KMS-11 (cell line): Measurements from ENCODE around the gene EXPH5.

Experiments used
- H2AFZ ChIP-seq: fragments of 200-600 bp; sonication (generic); 2 replicates; pipeline ENCODE4 v1.6.1; 2016; ENCODE audit warnings: antibody characterized with exemption, mixed run types, low read depth
- H3K27ac ChIP-seq: fragments of 200-600 bp; sonication (generic); 2 replicates; pipeline ENCODE4 v1.6.1; 2016; ENCODE audit warnings: mild to moderate bottlenecking, mixed run types
- H3K27me3 ChIP-seq: fragments of 200-600 bp; sonication (generic); 2 replicates; pipeline ENCODE4 v1.6.1; 2017; ENCODE audit warnings: mild to moderate bottlenecking, low read depth, mixed run types, moderate library complexity; ENCODE audit not compliant: insufficient read depth
- H3K36me3 ChIP-seq: fragments of 200-600 bp; sonication (generic); 2 replicates; pipeline ENCODE4 v1.6.1; 2017; ENCODE audit warnings: mild to moderate bottlenecking, mixed run types; ENCODE audit not compliant: insufficient read depth
- H3K4me1 ChIP-seq: fragments of 200-600 bp; sonication (generic); 2 replicates; pipeline ENCODE4 v1.6.1; 2016; ENCODE audit warnings: mild to moderate bottlenecking, low read depth, mixed run types; ENCODE audit not compliant: poor library complexity, severe bottlenecking
- H3K4me2 ChIP-seq: fragments of 200-600 bp; sonication (generic); 2 replicates; pipeline ENCODE4 v1.7.0; 2016; ENCODE audit warnings: mild to moderate bottlenecking, mixed run types
- H3K4me3 ChIP-seq: fragments of 200-600 bp; sonication (generic); IDR thresholded peaks from 2 replicates; pipeline ENCODE4 v1.6.1; 2017; ENCODE audit warnings: low read depth, low read length, mixed read lengths; ENCODE audit not compliant: insufficient read depth
- H3K79me2 ChIP-seq: fragments of 200-600 bp; sonication (generic); 2 replicates; pipeline ENCODE4 v1.6.1; 2016; ENCODE audit warnings: low read depth, mixed run types; ENCODE audit not compliant: insufficient read depth
- H3K9ac ChIP-seq: fragments of 200-600 bp; sonication (generic); 2 replicates; pipeline ENCODE4 v1.6.1; 2016; ENCODE audit warnings: mild to moderate bottlenecking, mixed run types
- H4K20me1 ChIP-seq: fragments of 200-600 bp; sonication (generic); 2 replicates; pipeline ENCODE4 v1.6.1; 2016; ENCODE audit warnings: mild to moderate bottlenecking, mixed run types; ENCODE audit not compliant: insufficient read depth
- TF ChIP-seq, protein P1 (sequence below): fragments of 200-600 bp; sonication (generic); conservative IDR thresholded peaks from 2 replicates; pipeline ENCODE4 v1.6.1; 2017; ENCODE audit warnings: low read depth, mild to moderate bottlenecking, antibody characterized with exemption, low read length, moderate library complexity, mixed read lengths

Gene EXPH5

GRCh38 chr11:108536783-108537182 lies 56.8 kb downstream of the EXPH5 start:
- no peaks in the 10 kb centered on the region for H3K27me3 ChIP-seq
- no peaks in the 10 kb centered on the region for H3K4me1 ChIP-seq
- no peak overlapping the region for H3K4me3 ChIP-seq
- no peak overlapping the region for H3K4me2 ChIP-seq
- H3K79me2 ChIP-seq = no peaks in the 10 kb centered on the region
- TF ChIP-seq, protein P1, sequence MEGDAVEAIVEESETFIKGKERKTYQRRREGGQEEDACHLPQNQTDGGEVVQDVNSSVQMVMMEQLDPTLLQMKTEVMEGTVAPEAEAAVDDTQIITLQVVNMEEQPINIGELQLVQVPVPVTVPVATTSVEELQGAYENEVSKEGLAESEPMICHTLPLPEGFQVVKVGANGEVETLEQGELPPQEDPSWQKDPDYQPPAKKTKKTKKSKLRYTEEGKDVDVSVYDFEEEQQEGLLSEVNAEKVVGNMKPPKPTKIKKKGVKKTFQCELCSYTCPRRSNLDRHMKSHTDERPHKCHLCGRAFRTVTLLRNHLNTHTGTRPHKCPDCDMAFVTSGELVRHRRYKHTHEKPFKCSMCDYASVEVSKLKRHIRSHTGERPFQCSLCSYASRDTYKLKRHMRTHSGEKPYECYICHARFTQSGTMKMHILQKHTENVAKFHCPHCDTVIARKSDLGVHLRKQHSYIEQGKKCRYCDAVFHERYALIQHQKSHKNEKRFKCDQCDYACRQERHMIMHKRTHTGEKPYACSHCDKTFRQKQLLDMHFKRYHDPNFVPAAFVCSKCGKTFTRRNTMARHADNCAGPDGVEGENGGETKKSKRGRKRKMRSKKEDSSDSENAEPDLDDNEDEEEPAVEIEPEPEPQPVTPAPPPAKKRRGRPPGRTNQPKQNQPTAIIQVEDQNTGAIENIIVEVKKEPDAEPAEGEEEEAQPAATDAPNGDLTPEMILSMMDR = no peak
- H2AFZ ChIP-seq = no peak overlapping the region
- no peaks in the 10 kb centered on the region for H3K36me3 ChIP-seq
- H3K9ac ChIP-seq = no peak overlapping the region
- no peaks in the 10 kb centered on the region for H4K20me1 ChIP-seq
- H3K27ac ChIP-seq = no peak overlapping the region

DNA sequence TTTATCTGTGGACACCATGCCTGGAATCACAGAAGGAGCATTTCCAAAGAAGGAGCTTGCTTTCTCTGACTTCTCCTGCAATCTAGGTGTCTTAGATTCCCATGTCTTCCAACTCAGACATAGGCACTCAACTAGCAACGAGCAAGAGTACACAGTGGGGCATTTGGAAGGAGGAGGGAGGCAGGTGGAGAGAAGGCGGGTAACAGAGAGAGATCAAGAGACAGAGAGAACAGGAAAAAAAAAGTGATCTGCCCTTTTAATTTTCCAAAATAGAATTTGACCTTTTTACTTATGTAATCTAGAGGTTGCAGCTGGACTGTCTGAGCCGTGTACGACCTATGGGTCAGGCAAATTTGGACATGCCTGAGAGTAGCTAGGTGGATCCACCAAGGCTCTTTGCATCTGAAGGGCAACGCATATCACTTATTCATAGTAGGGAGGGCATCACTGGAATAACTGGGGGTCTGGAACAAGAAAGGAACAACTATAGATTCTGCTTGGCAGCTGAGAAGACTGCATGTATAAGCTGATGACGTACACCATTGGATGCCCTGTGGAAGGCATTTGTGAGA lies 58.1 kb downstream of the EXPH5 start:
- H2AFZ ChIP-seq = no peak overlapping the region
- H3K4me3 ChIP-seq = no peak overlapping the region
- no peak overlapping the region for H3K27ac ChIP-seq
- H4K20me1 ChIP-seq = no peaks in the 10 kb centered on the region
- no peaks in the 10 kb centered on the region for H3K4me1 ChIP-seq
- no peaks in the 10 kb centered on the region for H3K36me3 ChIP-seq
- TF ChIP-seq, protein P1 = no peak
- no peak overlapping the region for H3K9ac ChIP-seq
- no peaks in the 10 kb centered on the region for H3K79me2 ChIP-seq
- no peaks in the 10 kb centered on the region for H3K27me3 ChIP-seq
- no peak overlapping the region for H3K4me2 ChIP-seq

GRCh38 chr11:108534274-108534882 lies 59.2 kb downstream of the EXPH5 start:
- Histone ChIP-seq H3K4me2 (no peak overlapping the region), H3K4me1 (no peaks in the 10 kb centered on the region), H3K27me3 (no peaks in the 10 kb centered on the region), H2AFZ (no peak overlapping the region), H3K9ac (no peak overlapping the region), H3K4me3 (no peak overlapping the region), H3K27ac (no peak overlapping the region), H4K20me1 (no peaks in the 10 kb centered on the region), H3K79me2 (no peaks in the 10 kb centered on the region), H3K36me3 (no peaks in the 10 kb centered on the region)
- TF ChIP-seq, protein P1 = no peak

- no peaks in the 10 kb centered on the region for H3K79me2 ChIP-seq
- H3K27ac ChIP-seq = no peak overlapping the region
- H3K27me3 ChIP-seq = no peaks in the 10 kb centered on the region
- H3K4me1 ChIP-seq = no peaks in the 10 kb centered on the region
- no peak overlapping the region for H3K4me2 ChIP-seq
- no peaks in the 10 kb centered on the region for H3K36me3 ChIP-seq
- H4K20me1 ChIP-seq = no peaks in the 10 kb centered on the region
- no peak overlapping the region for H2AFZ ChIP-seq
- no peak overlapping the region for H3K9ac ChIP-seq
- H3K4me3 ChIP-seq = no peak overlapping the region
- TF ChIP-seq, protein P1 = no peak
These were observed 63.1 kb downstream of the EXPH5 start for GRCh38 chr11:108530426-108530825.
